ENCODE results near the gene CNGB1.
"Not testable (repeated sequence)": the region's sequence is repeated elsewhere in the genome, so short reads cannot be mapped to it uniquely, and the experiment has no call there.

The CNGB1 gene

GRCh38 chr16:57996406-57997175, 25.7 kb upstream of the CNGB1 start:
- no peak for DNase-seq

- DNase-seq: no peak
Measured at GRCh38 chr16:57995721-57996405, 24.9 kb upstream of the CNGB1 start.

- no peak for DNase-seq
Measured at GRCh38 chr16:57994778-57995177, 23.9 kb upstream of the CNGB1 start.

- no peak for DNase-seq
Measured at GRCh38 chr16:57994361-57994760, 23.4 kb upstream of the CNGB1 start.

- DNase-seq: no peak
Measured at GRCh38 chr16:57993897-57994296, 23.0 kb upstream of the CNGB1 start.

GRCh38 chr16:57993438-57993837, 22.5 kb upstream of the CNGB1 start:
- DNase-seq: no peak

GRCh38 chr16:57992084-57992483, 21.2 kb upstream of the CNGB1 start:
- DNase-seq: no peak

- no peak for DNase-seq
Measured at GRCh38 chr16:57991551-57992059, 20.7 kb upstream of the CNGB1 start.

GRCh38 chr16:57988929-57989328, 18.0 kb upstream of the CNGB1 start:
- no peak for DNase-seq

- DNase-seq: no peak
Measured at GRCh38 chr16:57987441-57988177, 16.7 kb upstream of the CNGB1 start.

GRCh38 chr16:57986196-57986595, 15.3 kb upstream of the CNGB1 start:
- DNase-seq: no peak

GRCh38 chr16:57985204-57986181, 14.6 kb upstream of the CNGB1 start:
- no peak for DNase-seq

- DNase-seq: peak; percentile 93
Measured at GRCh38 chr16:57984443-57985203, 13.7 kb upstream of the CNGB1 start.

GRCh38 chr16:57982385-57982784, 11.5 kb upstream of the CNGB1 start:
- no peak for DNase-seq

- no peak for DNase-seq
Measured at GRCh38 chr16:57981636-57982035, 10.7 kb upstream of the CNGB1 start.

GRCh38 chr16:57979006-57979585, 8.2 kb upstream of the CNGB1 start:
- DNase-seq: no peak

- DNase-seq: not testable (repeated sequence)
Measured at GRCh38 chr16:57978070-57978465, 7.1 kb upstream of the CNGB1 start.

- no peak for DNase-seq
Measured at GRCh38 chr16:57977418-57978069, 6.6 kb upstream of the CNGB1 start.

- no peak for DNase-seq
Measured at GRCh38 chr16:57976331-57976796, 5.4 kb upstream of the CNGB1 start.

- no peak for DNase-seq
Measured at GRCh38 chr16:57972306-57972705, 1.4 kb upstream of the CNGB1 start.
